Panc1 (cell line): Measurements from ENCODE around the gene RAB3D. TPM values are rescaled to one million over a fixed set of nuclear protein-coding genes. Genes with fewer than 3 reads are reported as not detected.

ENCODE experiments used
- ATAC-seq: fragments of 200-7000 bp; cut with Tn5 transposase; 2 replicates; pipeline ENCODE4 v1.9.1; 2020; ENCODE audit warnings: mild to moderate bottlenecking, moderate library complexity
- BruUV-seq: library from RNA; stranded (reverse); fragments of 400-500 nt; replicated peaks from 2 replicates; lab custom pipeline; 2021; lab: Mats Ljungman, UMichigan
- CTCF ChIA-PET: fragments of 300-600 bp; sonication (Branson Sonifier 250); formaldehyde crosslinking; loops from one replicate; lab custom pipeline; 2022; ENCODE audit warnings: antibody characterized with exemption; lab: Charles Lee
- POLR2A ChIA-PET: fragments of 300-600 bp; sonication (Branson Sonifier 250); formaldehyde crosslinking; loops from one replicate; lab custom pipeline; 2022; ENCODE audit warnings: antibody characterized with exemption; lab: Charles Lee
- DNase-seq: peaks from one replicate; pipeline ENCODE4 v3.0.0-alpha.2; 2010; ENCODE audit warnings: low read depth, low spot score
- H3K27ac ChIP-seq: 2 replicates; pipeline ENCODE4 v1.5.1; 2011; ENCODE audit warnings: mild to moderate bottlenecking, low read length, inconsistent platforms
- H3K27me3 ChIP-seq: fragments of 200-500 bp; sonication (Bioruptor generic); 2 replicates; pipeline ENCODE4 v1.6.0; 2014; ENCODE audit warnings: low read length, inconsistent platforms; ENCODE audit not compliant: control insufficient read depth, insufficient read depth
- H3K36me3 ChIP-seq: fragments of 200-500 bp; sonication (Bioruptor generic); 2 replicates; pipeline ENCODE4 v1.5.1; 2014; ENCODE audit warnings: inconsistent platforms, mild to moderate bottlenecking, low read length, moderate library complexity; ENCODE audit not compliant: control insufficient read depth, insufficient read depth
- H3K4me1 ChIP-seq: 2 replicates; pipeline ENCODE4 v1.5.1; 2011; ENCODE audit warnings: inconsistent platforms, mild to moderate bottlenecking, low read length, moderate library complexity; ENCODE audit not compliant: control insufficient read depth, insufficient read depth
- H3K4me3 ChIP-seq, 2 experiments: 2 replicates each; pipeline ENCODE4 v1.5.1; 2011 to 2012; ENCODE audit warnings: low read depth in 2 of 2, low read length in 2 of 2, mild to moderate bottlenecking in 2 of 2, inconsistent platforms in 1 of 2, moderate library complexity in 1 of 2
- H3K9me3 ChIP-seq: fragments of 200-500 bp; sonication (Bioruptor generic); 2 replicates; pipeline ENCODE4 v1.5.1; 2014; ENCODE audit warnings: low read depth, mild to moderate bottlenecking, inconsistent platforms, low read length, moderate library complexity; ENCODE audit not compliant: control insufficient read depth, insufficient read depth
- CTCF ChIP-seq: fragments of 450-650 bp; IDR thresholded peaks from 2 replicates; pipeline ENCODE4 v1.5.1; 2017; ENCODE audit warnings: mild to moderate bottlenecking
- POLR2AphosphoS5 ChIP-seq: IDR thresholded peaks from 2 replicates; pipeline ENCODE4 v1.6.1; 2012; ENCODE audit warnings: mild to moderate bottlenecking, low read depth, low read length, moderate library complexity
- SIN3A ChIP-seq: IDR thresholded peaks from 2 replicates; pipeline ENCODE4 v1.6.1; 2012; ENCODE audit warnings: low read depth, mild to moderate bottlenecking, low read length, moderate library complexity, borderline replicate concordance; ENCODE audit not compliant: insufficient read depth
- TCF7L2 ChIP-seq: IDR thresholded peaks from 2 replicates; pipeline ENCODE4 v1.6.1; 2011; ENCODE audit warnings: mild to moderate bottlenecking, low read depth, low read length, inconsistent platforms
- in situ Hi-C: cut with HindIII; loops from 2 replicates; pipeline ENCODE4 v1.10.0; 2016; ENCODE audit warnings: low sequenced_read_pairs, low pct_unique_long_range_greater_than_20kb
- intact Hi-C: fragments of 100-400 bp; cut with micrococcal nuclease; formaldehyde crosslinking; loops from one replicate; pipeline ENCODE4 v1.10.0; 2022; ENCODE audit not compliant: unreplicated experiment
- total RNA-seq: library from RNA; stranded (reverse); gene quantifications from one replicate; pipeline ENCODE4 v1.2.1, GENCODE V29; 2021; ENCODE audit not compliant: unreplicated experiment
- TF ChIP-seq, protein P1 (sequence below), 2 experiments: IDR thresholded peaks; 2 replicates each; pipeline ENCODE4 v1.6.1; 2011 to 2012; ENCODE audit warnings: low read depth in 2 of 2, control low read depth in 1 of 2, low read length in 1 of 2, mild to moderate bottlenecking in 1 of 2, moderate library complexity in 1 of 2; ENCODE audit not compliant: insufficient read depth in 1 of 2

RAB3D gene
- total RNA-seq, 1 experiment from 2014 or later = 46.6 TPM

DNA sequence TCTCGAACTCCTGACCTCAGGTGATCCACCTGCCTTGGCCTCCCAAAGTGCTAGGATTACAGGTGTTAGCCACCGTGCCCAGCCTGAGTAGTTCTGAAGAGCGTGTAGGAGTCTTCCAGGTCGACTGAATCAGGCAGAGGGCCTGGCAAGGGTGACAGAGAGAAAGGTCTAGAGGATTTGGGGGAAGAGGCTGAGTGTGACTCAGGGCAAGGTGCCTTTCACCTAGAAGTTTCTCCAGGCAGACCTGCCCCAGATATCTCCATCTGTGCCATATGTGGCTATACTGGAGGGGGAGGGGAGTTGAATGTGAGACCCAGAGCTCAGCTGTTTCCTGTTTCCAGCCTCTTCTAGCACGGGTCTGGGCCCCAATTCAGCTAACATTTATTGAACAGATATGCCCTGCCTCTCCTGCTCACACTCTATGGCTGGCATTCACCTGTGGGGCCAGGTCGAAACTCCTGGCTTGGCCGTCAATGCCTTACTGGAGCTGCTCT lies 8.1 kb upstream of the RAB3D start:
- Histone ChIP-seq H3K9me3 (no peaks in the 10 kb centered on the region), H3K27ac (peak overlapping the region; percentile 95), H3K27me3 (no peaks in the 10 kb centered on the region), H3K4me1 (peaks cover 17% of the 10 kb centered on the region), H3K36me3 (no peaks in the 10 kb centered on the region), H3K4me3 (no peak overlapping the region)
- TF ChIP-seq CTCF (no peak), TCF7L2 (no peak), POLR2AphosphoS5 (no peak), SIN3A (no peak)
- TF ChIP-seq, protein P1, sequence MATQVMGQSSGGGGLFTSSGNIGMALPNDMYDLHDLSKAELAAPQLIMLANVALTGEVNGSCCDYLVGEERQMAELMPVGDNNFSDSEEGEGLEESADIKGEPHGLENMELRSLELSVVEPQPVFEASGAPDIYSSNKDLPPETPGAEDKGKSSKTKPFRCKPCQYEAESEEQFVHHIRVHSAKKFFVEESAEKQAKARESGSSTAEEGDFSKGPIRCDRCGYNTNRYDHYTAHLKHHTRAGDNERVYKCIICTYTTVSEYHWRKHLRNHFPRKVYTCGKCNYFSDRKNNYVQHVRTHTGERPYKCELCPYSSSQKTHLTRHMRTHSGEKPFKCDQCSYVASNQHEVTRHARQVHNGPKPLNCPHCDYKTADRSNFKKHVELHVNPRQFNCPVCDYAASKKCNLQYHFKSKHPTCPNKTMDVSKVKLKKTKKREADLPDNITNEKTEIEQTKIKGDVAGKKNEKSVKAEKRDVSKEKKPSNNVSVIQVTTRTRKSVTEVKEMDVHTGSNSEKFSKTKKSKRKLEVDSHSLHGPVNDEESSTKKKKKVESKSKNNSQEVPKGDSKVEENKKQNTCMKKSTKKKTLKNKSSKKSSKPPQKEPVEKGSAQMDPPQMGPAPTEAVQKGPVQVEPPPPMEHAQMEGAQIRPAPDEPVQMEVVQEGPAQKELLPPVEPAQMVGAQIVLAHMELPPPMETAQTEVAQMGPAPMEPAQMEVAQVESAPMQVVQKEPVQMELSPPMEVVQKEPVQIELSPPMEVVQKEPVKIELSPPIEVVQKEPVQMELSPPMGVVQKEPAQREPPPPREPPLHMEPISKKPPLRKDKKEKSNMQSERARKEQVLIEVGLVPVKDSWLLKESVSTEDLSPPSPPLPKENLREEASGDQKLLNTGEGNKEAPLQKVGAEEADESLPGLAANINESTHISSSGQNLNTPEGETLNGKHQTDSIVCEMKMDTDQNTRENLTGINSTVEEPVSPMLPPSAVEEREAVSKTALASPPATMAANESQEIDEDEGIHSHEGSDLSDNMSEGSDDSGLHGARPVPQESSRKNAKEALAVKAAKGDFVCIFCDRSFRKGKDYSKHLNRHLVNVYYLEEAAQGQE (IDR thresholded peaks at IDR 0.05; ENCODE audit: insufficient read depth in 1 of 2, low read depth in 2 of 2, low read length in 1 of 2) = no peak
- DNase-seq (no peak), ATAC-seq (no peak)
- in situ Hi-C loops (no loop called here), intact Hi-C loops (no loop called here)
- BruUV-seq = no TSS peak
- ChIA-PET CTCF (no interaction called here), POLR2A (no interaction called here)

DNA sequence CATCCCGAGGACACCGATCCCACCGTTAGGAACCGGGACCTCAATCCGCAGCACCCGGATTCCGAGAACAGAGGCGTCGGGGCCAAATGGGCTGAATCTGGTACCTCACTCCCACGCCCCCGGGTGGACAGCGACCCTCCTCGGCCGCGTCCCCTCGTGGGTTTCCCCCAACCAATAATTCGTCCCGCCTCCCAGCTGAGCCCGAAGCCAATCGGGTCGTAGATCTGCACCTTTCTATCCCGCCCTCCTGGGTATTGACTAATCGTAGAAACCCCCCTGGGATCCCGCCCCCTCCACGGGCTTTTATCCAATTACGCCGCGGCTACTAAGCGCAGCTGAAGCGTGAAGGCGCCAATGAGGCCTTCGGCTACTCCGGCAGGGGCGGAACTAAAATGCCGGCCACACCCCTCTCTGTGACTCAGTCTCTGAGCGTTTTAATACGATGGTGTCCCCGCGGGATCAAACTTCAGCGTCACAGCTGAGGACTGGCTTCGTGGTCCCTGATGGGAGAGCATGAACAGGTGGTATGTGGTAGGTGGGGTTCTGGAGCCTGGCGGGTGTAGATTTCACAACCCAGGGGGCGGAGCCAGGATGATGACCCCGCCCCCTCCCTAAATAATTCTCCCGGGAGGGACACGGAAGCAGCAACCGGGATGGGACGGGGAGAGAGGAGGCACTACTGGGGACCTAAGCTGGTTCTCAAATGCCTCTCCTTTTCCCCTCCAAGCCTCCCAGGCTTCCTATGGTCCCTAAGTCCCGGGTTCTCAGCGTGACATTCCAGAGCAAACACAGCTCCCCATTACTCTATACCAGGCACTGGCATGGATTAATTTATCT lies 6.9 kb upstream of the RAB3D start, which contains the start of the genes CCDC159 and TMEM205:
CCDC159 (plus strand) TSS at position 416 of the 837 bp plus-strand sequence; CDS start at position 504, 88 bp downstream.
TMEM205 (minus strand) TSS at position 165 of the 837 bp plus-strand sequence. CDS start 649 bp downstream, outside the sequence.
- intact Hi-C loops (no loop called here), in situ Hi-C loops (no loop called here)
- Histone ChIP-seq H3K36me3 (no peaks in the 10 kb centered on the region), H3K27ac (peak within 1 kb of the TSS; percentile 95), H3K9me3 (no peaks in the 10 kb centered on the region), H3K27me3 (no peaks in the 10 kb centered on the region), H3K4me3 (peak within 1 kb of the TSS; percentile 58 to 78), H3K4me1 (peaks cover 17% of the 10 kb centered on the region)
- POLR2A ChIA-PET = no interaction called here
- CTCF ChIA-PET = interaction anchor here (0.6 kb wide), 2 partner anchors 52 to 104 kb away, joined by 3 read pairs; no protein-coding TSS in a partner anchor
- DNase-seq (peak; percentile 96), ATAC-seq (peak; percentile 93)
- TF ChIP-seq, protein P1 (IDR thresholded peaks at IDR 0.05; ENCODE audit: insufficient read depth in 1 of 2, low read depth in 2 of 2, low read length in 1 of 2) = peak; percentile 32 to 36; a peak in 1 of 4 replicates
- TF ChIP-seq POLR2AphosphoS5 = peak; percentile 65
- 0 out of 2 replicates have a peak, but pooled peaks have one; percentile 9 for TF ChIP-seq SIN3A
- no peak for TF ChIP-seq TCF7L2
- TF ChIP-seq CTCF = no peak
- BruUV-seq = TSS peak; percentile 77
